HG03060 (cell line): ENCODE measurements around the gene F2RL2.
"Not testable (repeated sequence)": the region's sequence is repeated elsewhere in the genome, so short reads cannot be mapped to it uniquely, and the experiment has no call there.

ENCODE experiments used
- ATAC-seq: cut with Tn5 transposase; IDR thresholded peaks from one replicate; pipeline ENCODE4 v1.9.1; 2021; ENCODE audit warnings: low read depth, moderate number of reproducible peaks; ENCODE audit not compliant: unreplicated experiment

The F2RL2 gene

DNA sequence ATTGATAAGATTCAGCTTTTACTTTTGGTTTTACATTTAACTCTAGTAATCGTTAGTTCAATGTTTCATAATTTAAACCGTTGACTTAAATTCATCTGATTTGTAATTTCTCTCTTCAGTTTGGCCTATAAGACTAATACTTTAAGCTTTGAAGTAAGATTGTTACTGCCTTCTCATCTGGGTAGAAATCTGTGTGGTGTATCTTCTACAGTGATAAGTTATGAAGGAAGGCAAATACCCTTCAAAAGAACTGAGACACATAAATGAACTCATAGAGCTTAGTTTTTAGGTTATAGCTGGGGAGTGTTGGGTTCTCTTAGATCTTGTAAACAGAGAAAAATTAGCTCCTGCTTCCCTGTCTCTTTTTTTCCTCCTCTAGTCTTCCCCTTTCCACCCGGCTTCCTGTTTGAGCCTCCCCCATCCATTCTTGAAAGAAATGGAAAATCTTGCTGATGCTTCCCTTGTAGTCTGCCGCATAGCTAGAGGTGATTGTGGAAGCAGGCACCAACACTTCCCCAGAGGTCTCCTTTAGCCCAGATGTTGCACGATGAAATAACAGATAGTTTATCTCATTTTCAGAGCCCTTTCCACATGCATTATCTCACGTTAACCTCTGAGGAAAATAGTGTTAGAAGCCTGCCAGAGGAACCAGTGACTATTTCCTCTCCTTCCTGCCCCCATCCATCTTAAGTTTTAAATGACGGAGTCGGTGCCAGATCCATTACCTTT, 2.0 kb upstream of the F2RL2 start:
- no peak for ATAC-seq

DNA sequence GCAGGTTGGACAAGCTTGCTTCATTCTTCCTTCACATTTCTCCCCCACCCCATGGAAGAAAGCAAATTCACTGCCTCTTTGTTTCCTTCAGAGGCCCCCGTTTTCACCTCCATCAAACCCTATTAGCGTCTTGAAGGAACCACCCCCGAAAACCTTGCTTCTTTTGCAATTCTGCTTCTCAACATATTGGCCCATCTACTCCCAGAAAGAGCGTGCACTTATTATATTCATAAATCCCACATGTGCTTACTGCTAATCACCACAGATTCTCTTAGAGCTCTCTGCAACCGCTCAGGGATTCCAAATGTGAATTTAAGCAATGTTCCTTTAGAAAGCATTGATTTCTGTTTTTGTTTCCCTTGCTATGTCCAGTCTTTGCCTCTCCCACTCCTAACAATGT, 1.1 kb downstream of the F2RL2 start:
- no peak for ATAC-seq

DNA sequence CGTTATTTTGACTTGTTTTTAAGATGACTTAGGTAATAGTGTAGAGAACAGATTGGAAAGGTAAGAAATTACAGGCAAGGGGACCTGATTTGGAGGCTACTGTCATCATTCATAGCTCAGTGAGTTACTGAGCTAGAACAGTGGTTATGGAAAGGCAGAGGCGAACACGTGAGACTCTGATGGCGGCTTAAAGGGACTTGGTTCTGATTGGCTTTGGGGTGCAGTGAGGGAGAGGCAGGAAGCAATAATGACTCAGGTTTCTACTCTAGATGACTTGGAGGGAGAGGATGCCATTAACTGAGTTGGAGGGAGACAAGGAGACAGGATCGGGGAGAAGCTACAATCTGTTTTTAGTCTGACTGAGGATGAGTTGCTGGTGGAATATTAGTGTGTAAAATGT, 3.0 kb downstream of the F2RL2 start:
- ATAC-seq, result no peak

DNA sequence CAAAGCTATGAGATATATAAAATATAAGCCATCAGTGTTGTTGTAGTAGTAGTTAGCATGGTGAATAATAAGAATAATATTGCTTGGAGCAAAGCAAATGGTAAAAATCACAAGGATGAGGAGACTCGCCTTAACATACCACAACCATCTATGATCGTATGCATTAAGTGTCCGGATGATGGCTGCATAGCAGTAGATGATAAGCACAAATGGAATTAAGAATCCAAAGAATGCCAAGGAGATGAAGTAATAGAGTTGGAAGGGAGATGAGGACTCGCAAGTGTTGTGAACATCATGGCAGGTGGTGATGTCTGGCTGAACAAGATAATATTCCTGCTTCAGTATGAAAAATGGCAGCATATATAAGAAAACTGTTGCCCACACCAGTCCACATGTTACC, 5.5 kb downstream of the F2RL2 start:
- ATAC-seq, result no peak

DNA sequence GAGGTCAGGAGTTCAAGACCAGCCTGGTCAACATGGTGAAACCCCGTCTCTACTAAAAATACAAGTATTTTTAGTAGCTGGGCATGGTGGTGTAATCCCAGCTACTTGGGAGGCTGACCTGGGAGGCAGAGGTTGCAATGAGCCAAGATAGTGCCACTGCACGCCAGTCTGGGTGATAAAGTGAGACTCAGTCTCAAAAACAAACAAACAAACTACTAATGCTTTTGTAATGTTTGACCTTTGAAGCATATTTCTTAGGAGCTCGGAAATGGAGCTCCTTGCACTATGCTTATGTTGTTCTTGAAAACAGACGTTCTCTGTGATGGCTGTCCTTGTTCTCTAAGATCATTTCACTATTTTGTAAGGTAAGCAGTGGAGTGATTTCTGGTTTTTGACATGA, 6.0 kb downstream of the F2RL2 start:
- ATAC-seq, result no peak

DNA sequence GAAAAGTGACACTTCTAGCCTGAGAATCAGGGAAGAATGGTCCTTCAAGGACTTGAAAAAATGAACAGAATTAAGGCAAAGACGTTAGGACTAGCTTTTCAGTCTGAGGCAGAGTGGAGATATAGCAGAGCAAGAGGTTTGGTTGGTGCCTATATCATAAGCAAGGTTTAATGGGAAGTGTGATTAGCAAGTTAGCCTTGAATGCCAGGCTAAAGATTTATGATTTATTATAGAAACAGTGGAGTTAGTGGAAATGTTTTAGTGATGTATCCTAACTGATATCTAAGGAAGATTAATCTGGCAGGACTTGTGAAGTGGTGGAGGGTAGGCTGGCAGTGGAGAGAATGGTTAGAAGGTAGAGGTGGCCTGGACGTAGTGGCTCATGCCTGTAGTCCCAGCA, 7.0 kb downstream of the F2RL2 start:
- ATAC-seq, result no peak

DNA sequence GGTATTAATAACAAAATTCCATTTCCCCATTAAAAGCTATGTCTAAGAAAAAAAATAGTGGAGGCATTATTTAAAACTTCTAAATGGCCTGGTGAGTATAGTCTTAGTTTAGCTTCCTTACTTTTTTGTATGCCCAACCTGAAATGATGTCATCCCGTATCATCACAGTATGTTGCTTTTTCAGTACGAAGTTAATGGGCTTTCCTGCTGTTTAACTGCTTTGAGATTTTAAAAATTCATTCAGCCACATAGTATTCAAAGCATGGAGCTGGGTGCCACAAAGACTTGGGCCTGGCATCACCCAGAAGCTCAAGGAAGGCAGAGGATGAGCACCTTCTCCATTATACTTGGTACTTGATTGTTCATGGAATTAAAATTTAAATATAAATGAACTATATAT, 7.4 kb downstream of the F2RL2 start:
- no peak for ATAC-seq

DNA sequence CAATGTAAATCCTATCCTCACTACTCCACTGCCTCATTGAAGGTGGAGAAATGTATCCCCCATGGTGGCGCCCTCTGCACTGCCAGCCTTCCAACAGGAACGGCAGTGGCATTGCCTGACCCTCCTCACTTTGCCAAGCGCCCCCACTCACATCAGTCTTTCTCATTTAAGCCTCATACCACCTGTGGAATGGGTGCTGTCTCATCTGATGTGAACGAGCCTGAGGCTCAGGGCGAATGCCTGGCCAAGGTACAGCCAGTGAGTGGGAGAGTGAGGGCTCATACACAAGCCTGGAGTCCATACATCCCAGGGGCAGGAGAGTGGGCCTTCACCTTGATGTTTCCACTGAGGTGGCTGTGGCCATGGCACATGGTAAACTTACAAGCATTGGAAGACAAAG, 10.3 kb downstream of the F2RL2 start:
- no peak for ATAC-seq

DNA sequence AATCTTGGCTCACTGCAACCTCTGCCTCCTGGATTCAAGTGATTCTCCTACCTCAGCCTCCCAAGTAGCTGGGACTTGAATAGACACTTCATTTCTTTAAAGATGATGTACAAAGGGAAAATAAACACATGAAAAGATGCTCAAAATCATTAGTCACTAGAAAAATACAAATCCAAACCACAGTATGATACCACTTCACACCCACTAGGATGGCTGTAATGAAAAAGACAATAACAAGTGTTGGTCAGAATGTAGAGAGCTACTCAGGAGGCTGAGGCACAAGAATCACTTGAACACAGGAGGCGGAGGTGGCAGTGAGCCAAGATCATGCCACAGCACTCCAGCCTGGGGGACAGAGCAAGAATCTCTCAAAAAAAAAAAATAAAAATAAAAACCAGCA, 13.0 kb downstream of the F2RL2 start:
- no peak for ATAC-seq

DNA sequence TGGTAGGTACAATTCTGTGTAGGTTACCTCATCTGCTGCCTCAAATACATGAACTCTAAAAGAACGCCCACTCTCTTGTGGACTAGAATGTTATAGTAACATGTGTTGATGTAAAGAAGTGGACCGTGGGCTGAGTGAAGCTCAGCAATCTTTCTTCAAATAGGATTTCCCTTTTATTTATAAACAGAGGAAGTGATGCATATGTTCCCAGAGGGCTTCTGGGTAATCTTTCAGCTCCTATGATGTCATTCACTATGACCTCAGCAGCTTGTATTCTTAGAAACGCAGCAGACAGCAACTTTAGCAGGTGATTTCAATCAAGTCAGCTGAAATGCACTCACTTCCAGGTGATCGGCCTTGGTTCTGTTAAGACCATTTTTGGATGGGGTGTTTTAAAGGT, 14.4 kb downstream of the F2RL2 start:
- no peak for ATAC-seq

DNA sequence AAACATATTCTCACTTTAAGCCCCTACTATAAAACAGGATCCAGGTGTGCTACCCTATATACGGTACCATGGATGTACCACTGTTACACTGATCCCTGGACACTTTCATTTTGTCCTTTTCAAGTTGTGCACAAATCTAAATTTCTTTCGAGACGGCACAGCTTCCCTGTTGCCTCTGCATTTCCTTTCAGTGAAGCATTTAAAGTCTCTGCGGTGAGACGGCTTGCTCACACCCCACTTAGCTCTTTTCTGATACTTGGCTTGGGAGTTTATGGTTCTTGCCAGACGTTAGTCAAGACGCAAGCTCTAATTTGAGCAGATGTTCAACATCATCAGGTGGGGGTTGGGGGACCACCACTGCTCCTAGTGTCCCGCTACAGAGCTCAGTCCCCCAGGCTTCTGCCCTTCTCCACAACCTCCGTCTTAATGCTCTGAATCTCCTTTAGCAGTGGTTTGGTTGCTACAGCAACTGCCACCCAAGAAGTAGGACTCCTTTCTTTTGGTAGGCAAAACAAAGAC, 15.8 kb downstream of the F2RL2 start:
- ATAC-seq, result no peak

DNA sequence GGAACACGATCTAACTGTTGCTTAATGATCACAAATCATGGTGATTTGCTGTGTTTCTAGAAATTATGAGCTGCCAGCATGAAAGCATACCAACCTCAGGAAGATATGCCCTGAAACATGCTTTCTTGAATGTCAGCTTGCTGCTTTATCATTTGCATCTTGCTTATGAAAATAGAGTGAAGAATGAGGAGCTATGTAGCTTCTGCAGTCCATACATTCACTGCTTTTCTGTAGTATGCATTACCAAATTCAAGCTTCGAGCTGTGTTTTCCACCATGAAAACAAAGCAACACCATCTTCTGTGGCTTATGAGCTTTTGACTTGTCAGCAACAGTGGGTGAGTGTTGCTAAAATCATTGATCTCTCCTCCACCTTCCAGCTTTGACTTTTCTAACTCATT, 16.5 kb downstream of the F2RL2 start:
- ATAC-seq, result no peak

DNA sequence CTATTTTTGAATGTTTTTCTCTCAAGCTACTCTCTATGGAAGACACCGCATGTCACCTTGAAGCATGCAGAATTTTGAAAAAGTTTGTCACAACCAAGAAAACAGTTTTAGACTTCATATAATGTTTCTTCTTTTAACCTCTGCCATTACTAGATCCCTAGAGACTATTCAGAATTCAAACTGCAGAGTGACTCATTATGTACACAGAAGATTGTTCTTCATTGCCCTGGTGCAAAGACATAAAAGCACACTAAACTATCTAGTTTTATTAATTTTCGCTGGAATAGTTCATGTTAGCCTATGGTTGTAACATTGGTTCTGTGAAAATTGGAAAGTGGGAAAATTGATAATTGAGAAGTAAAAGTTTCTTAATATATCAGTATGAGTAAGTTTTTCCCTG, 18.4 kb downstream of the F2RL2 start:
- no peak for ATAC-seq

DNA sequence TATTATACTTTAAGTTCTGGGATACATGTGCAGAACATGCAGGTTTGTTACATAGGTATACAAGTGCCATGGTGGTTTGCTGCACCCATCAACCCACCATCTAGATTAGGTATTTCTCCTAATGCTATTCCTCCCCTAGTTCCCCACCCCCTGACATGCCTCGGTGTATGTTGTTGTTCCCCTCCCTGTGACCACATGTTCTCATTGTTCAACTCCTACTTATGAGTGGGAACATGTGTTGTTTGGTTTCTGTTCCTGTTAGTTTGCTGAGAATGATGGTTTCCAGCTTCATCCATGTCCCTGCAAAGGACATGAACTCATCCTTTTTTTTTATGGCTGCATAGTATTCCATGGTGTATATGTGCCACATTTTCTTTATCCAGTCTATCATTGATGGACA, 19.2 kb downstream of the F2RL2 start:
- not testable (repeated sequence) for ATAC-seq

DNA sequence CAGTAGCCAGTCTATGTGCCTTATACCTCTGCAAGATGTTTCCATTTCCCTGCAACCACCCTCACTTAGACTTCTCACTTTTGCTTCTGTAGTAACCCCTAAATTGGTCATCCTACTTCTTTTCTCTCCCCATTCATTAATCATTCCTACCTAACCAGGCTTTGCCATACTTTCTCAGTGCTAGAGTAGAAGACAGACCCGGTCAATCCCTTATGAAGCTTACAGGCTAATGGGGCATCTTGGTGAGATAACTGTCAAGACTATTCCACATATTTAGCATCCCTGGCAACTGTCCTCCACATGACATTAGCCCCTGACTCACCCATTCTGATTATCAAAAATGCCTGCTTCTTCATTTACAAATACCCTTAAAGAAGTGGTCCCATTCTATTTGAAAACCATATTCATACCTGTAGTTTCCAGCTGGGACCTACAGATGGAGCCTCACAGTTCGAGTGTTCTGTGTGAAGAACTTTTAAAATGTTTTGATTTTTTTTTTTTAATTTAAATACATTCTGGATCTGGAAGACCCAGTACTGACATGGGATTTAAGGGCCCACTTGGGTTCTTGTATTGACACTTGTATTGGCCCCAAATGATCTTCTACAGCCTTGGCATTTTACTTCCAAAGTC, 21.0 kb downstream of the F2RL2 start:
- ATAC-seq, result no peak

DNA sequence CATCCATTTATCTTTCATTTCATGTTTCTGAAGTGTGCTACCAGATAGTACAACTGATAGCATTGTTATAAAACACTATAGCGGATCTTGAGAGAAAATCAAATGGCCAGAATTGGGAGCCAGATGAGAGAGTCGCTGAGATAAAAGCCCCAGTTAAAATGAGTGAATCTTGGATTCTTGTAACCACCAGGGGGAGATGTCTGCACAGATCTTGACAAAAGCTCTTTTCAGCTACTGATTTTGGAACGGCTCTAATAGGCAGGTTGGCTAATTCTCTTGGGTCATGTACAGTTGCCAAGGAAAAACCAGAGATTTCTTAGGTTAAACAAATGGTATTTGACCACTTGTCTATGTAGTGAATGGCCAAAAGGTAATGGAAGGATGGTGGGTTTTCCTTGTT, 21.7 kb downstream of the F2RL2 start:
- no peak for ATAC-seq

DNA sequence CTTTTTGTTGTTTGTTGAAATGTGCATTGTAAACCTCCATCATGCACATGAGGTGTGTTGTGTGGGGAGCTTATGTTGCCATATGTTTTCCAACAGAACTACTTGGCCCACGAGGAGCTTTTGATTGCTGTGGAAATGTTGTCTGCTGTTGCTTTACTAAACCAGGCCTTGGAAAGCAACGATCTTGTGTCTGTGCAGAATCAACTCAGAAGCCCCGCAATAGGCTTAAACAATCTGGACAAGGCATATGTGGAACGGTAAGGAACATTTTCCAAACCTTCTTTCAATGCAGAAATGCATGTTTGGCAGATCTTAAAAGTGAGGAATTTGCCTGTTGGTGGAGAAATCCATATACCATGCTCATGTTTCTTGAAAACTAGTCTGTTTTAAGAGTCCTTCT, 22.5 kb downstream of the F2RL2 start:
- ATAC-seq, result no peak

DNA sequence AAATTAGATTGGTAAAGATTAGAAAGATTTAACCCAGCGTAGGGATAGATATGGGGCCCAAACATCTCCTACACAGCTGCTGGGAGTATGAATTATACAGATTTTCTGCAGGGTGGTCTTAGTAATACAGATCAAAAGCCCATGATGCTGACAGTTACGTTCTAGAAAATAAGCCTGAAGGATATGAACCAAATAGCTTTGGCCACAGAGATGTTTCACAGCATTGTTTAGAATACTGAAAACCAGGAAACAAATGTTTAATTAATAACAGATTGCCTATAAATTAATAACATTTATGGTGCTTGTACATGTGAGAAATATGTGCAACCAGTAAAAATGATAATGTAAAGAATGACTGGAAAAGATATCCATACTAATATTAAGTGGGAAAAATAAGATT, 24.7 kb downstream of the F2RL2 start:
- no peak for ATAC-seq

DNA sequence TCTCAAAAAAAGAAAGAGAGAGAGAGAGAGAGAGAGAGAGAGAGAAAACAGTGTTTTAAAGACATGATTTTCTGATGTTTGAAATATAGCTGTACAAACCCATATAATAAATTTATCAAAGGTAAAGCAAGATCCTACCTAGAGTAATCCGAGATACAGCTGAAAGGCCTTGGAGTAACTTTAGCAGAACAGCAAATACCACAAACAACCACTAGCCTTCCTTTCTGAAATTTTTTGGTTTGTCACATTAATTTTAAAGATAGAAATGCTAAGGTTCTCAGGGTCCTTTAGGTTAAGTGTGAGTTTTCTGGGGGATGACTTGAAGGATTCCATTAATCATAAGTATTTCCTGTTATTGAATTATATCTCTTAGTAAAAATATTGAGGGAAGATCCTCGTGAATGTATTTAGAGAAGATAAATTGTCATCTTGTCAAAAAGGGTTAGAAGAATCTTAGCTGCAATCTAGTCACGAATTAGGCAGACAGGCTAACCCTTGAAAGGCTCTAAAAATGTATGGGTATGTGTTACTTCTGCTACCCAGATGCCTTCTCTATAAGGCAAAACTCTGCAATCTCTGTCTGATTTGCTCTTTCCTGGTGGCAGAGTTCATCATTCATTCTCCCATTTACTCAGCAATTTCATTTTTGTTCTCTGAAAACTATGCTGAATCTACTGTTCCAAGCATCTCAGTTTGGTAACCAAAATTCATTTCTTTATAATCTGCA, 27.3 kb downstream of the F2RL2 start:
- ATAC-seq, result no peak

DNA sequence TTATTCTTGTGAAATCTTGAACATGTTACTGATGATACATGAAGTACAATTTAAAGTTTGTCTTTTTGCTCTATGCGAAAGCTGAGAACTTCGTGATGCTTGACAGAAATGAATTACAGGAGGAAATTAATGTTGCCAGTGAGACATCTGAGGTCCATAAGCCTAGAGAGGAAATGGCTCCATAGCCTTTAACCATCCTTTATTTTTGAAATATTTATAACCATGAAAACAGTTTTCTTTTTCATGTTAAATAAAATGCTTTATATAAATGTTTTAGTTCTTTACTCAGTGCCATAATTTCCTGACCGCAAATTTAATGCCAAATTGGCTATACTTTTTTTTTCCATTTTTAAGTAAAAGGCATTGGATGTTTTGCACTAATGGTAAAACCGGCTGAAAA, 29.1 kb downstream of the F2RL2 start:
- ATAC-seq, result no peak

DNA sequence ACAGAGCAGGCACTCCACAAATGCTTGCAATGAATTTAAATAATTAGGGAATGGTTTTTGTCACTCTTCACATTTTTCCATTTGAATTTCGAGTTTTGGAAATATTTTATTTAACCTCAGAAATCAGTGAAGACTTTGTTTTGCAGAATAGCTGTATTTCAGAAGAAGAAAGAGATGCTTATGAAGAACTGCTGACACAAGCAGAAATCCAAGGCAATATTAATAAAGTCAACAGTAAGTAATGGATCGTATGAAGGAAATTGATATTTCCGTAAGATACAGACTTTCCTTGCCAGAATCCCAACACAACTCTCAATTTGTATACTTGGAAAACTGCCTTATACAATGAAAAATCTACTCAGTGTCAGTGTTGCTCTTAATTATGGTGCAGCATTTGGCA, 30.5 kb downstream of the F2RL2 start:
- ATAC-seq, result no peak

DNA sequence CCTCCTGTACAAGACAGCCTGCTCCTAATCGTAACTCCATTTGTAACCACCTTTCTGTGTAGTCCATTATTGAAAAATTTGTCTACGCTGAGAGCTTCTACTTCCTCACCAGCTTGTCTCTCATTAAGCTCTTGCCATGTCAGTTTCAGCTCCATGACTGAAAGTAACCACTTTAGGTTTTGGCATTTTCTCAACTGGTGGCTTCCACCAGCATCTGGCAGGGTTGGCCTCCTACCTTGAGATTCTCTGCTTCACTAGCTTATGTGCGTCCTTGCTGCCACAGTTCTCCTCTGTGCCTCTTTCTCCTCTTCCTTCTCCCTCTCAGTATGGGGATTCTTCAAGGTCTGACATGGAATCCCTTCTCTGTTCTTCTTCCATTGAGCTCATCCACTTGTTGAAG, 31.8 kb downstream of the F2RL2 start:
- no peak for ATAC-seq
